Gastrocnemius medialis (tissue), 4 donors: Measurements from ENCODE around the gene KLF11. TPM values are rescaled to one million over a fixed set of nuclear protein-coding genes. Genes with fewer than 3 reads are reported as not detected.

Experiments
- ATAC-seq, 2 donors: fragments of 150-250 bp; one replicate each; pipeline ENCODE4 v1.9.1; 2016
- DNase-seq, 2 donors: peaks; one replicate each; pipeline ENCODE4 v3.0.0-alpha.2; 2019
- H3K27ac ChIP-seq, 4 donors: fragments of 200-600 bp; sonication (generic); 1 replicate in 1 of 4; 2 replicates in 3 of 4; pipeline ENCODE4 v1.5.1; 2016 to 2018; ENCODE audit warnings: mild to moderate bottlenecking in 2 of 4, moderate library complexity in 1 of 4
- H3K27me3 ChIP-seq, 3 donors: fragments of 200-600 bp; sonication (generic) in 2 of 3; 1 replicate in 1 of 3; 2 replicates in 2 of 3; pipeline versions ENCODE4 v1.5.1 to v1.6.0; 2016 to 2019; ENCODE audit warnings: mild to moderate bottlenecking in 1 of 3, moderate library complexity in 1 of 3
- H3K36me3 ChIP-seq, 2 donors: fragments of 200-600 bp; sonication (generic) in 1 of 2; one replicate each; pipeline ENCODE4 v1.5.1; 2017 to 2018
- H3K4me1 ChIP-seq, 2 donors: fragments of 200-600 bp; sonication (generic) in 1 of 2; one replicate each; pipeline ENCODE4 v1.5.1; 2016 to 2017; ENCODE audit warnings: mild to moderate bottlenecking in 2 of 2
- H3K4me3 ChIP-seq, 4 donors: fragments of 200-600 bp; sonication (generic) in 3 of 4; 1 replicate in 1 of 4; 2 replicates in 3 of 4; pipeline ENCODE4 v1.5.1; 2016 to 2019; ENCODE audit warnings: mild to moderate bottlenecking in 2 of 4
- H3K9me3 ChIP-seq, 3 donors: fragments of 200-600 bp; sonication (generic) in 2 of 3; 1 replicate in 1 of 3; 2 replicates in 2 of 3; pipeline ENCODE4 v1.5.1; 2016 to 2019
- CTCF ChIP-seq, 5 experiments: fragments of 450-650 bp in 3 of 5; fragments of 200-600 bp in 2 of 5; sonication (generic) in 2 of 5; IDR thresholded peaks in 4 of 5; conservative IDR thresholded peaks in 1 of 5; 1 replicate in 4 of 5; 2 replicates in 1 of 5; pipeline ENCODE4 v1.5.1; 2016 to 2019; ENCODE audit warnings: antibody characterized with exemption in 5 of 5, mild to moderate bottlenecking in 3 of 5, moderate library complexity in 3 of 5
- POLR2A ChIP-seq, 2 donors: fragments of 450-650 bp; IDR thresholded peaks; one replicate each; pipeline ENCODE4 v1.6.1; 2017; ENCODE audit warnings: antibody characterized with exemption in 2 of 2, mild to moderate bottlenecking in 2 of 2, moderate library complexity in 2 of 2
- in situ Hi-C, 4 donors: fragments of 200-750 bp; cut with MboI; loops; one replicate each; pipeline versions ENCODE4 v1.15.0 to v1.8.0; 2017; ENCODE audit warnings: low sequenced_read_pairs in 4 of 4
- intact Hi-C: fragments of 100-400 bp; cut with DNase I; formaldehyde crosslinking; loops from one replicate; pipeline ENCODE4 v1.15.1; 2023; ENCODE audit warnings: low total_unique reads
- total RNA-seq, 4 donors: library from RNA; depleted of rRNA; stranded (reverse); fragments of >200 nt; gene quantifications; one replicate each; pipeline versions ENCODE4 v1.1.0 to v1.2.3, GENCODE V29; 2016

The KLF11 gene
- total RNA-seq, 4 donors from 2014 or later: 7.6 to 18.3 (median 12.9) TPM

GRCh38 chr2:10063566-10063965, 20.2 kb downstream of the KLF11 start:
- in situ Hi-C loops (loop anchor here in 1 of 4 donors (25.0 kb wide), 1 partner anchor 226 kb away; the partner anchor contains the start of gene TAF1B), intact Hi-C loops (no loop called here)
- DNase-seq (no peak), ATAC-seq (no peak)
- H3K27ac ChIP-seq: no peak overlapping the region
- H3K9me3 ChIP-seq: no peaks in the 10 kb centered on the region
- no peaks in the 10 kb centered on the region for H3K27me3 ChIP-seq
- H3K36me3 ChIP-seq: no peaks in the 10 kb centered on the region
- no peak overlapping the region for H3K4me3 ChIP-seq
- peaks cover 0 to 12% of the 10 kb centered on the region in 2 donors for H3K4me1 ChIP-seq
- TF ChIP-seq POLR2A (IDR thresholded peaks at IDR 0.05) (no peak), CTCF (IDR thresholded peaks at IDR 0.05 in 4 of 5, conservative IDR thresholded peaks at IDR 0.05 in 1 of 5) (no peak)

GRCh38 chr2:10064932-10065772, 21.8 kb downstream of the KLF11 start:
- no peak for DNase-seq
- in situ Hi-C loops: loop anchor here in 1 of 4 donors (25.0 kb wide), 1 partner anchor 228 kb away; the partner anchor contains the start of gene TAF1B

GRCh38 chr2:10065773-10066055, 22.4 kb downstream of the KLF11 start:
- intact Hi-C loops (no loop called here), in situ Hi-C loops (loop anchor here in 1 of 4 donors (25.0 kb wide), 1 partner anchor 228 kb away; the partner anchor contains the start of gene TAF1B)
- H3K27ac ChIP-seq: no peak overlapping the region
- peaks cover 0 to under 1% of the 10 kb centered on the region in 2 donors for H3K4me1 ChIP-seq
- H3K9me3 ChIP-seq: no peaks in the 10 kb centered on the region
- H3K36me3 ChIP-seq: no peaks in the 10 kb centered on the region
- no peaks in the 10 kb centered on the region for H3K27me3 ChIP-seq
- H3K4me3 ChIP-seq: no peak overlapping the region
- DNase-seq: no peak
- TF ChIP-seq CTCF (IDR thresholded peaks at IDR 0.05 in 4 of 5, conservative IDR thresholded peaks at IDR 0.05 in 1 of 5): no peak
- no peak for TF ChIP-seq POLR2A (IDR thresholded peaks at IDR 0.05)
- ATAC-seq: no peak

More at GRCh38 chr2:10064932-10065772, 21.8 kb downstream of the KLF11 start:
- Histone ChIP-seq H3K4me3 (no peak overlapping the region), H3K36me3 (no peaks in the 10 kb centered on the region), H3K27ac (no peak overlapping the region), H3K9me3 (no peaks in the 10 kb centered on the region), H3K4me1 (peaks cover 0 to 7% of the 10 kb centered on the region in 2 donors), H3K27me3 (no peaks in the 10 kb centered on the region)
- no peak for TF ChIP-seq CTCF (IDR thresholded peaks at IDR 0.05 in 4 of 5, conservative IDR thresholded peaks at IDR 0.05 in 1 of 5)
- TF ChIP-seq POLR2A (IDR thresholded peaks at IDR 0.05): no peak
- intact Hi-C loops: no loop called here
- no peak for ATAC-seq

- in situ Hi-C loops (loop anchor here in 1 of 4 donors (25.0 kb wide), 1 partner anchor 230 kb away; the partner anchor contains the start of gene TAF1B), intact Hi-C loops (no loop called here)
- Histone ChIP-seq H3K27me3 (no peaks in the 10 kb centered on the region), H3K9me3 (no peaks in the 10 kb centered on the region), H3K27ac (no peak overlapping the region), H3K36me3 (no peaks in the 10 kb centered on the region), H3K4me1 (no peaks in the 10 kb centered on the region), H3K4me3 (no peak overlapping the region)
- TF ChIP-seq POLR2A (IDR thresholded peaks at IDR 0.05) (no peak), CTCF (IDR thresholded peaks at IDR 0.05 in 4 of 5, conservative IDR thresholded peaks at IDR 0.05 in 1 of 5) (no peak)
- DNase-seq (no peak), ATAC-seq (no peak)
These were observed 24.0 kb downstream of the KLF11 start for GRCh38 chr2:10067330-10067729.
